HCT116 (cell line): ENCODE data around the gene ANKRD6. TPM values are rescaled to one million over a fixed set of nuclear protein-coding genes. Genes with fewer than 3 reads are reported as not detected.

ENCODE experiments used
- ATAC-seq: fragments of 200-7000 bp; cut with Tn5 transposase; 2 replicates; pipeline ENCODE4 v1.9.1; 2020; ENCODE audit warnings: mild to moderate bottlenecking, moderate library complexity
- BruUV-seq: library from RNA; stranded (reverse); fragments of 400-500 nt; replicated peaks from 2 replicates; lab custom pipeline; 2021; lab: Mats Ljungman, UMichigan
- CTCF ChIA-PET: fragments of 300-600 bp; sonication (Branson Sonifier 250); formaldehyde crosslinking; loops from one replicate; lab custom pipeline; 2021; ENCODE audit warnings: antibody characterized with exemption; lab: Charles Lee
- POLR2A ChIA-PET: fragments of 300-600, 350-600 bp; sonication (Branson Sonifier 250); formaldehyde crosslinking; loops from one replicate; lab custom pipeline; 2021; ENCODE audit warnings: antibody characterized with exemption; lab: Charles Lee
- RAD21 ChIA-PET, 2 experiments: fragments of 300-600 bp; sonication (Branson Sonifier 250); formaldehyde crosslinking; loops; one replicate each; lab custom pipeline; 2023; ENCODE audit warnings: low total read pairs in 2 of 2; ENCODE audit not compliant: uncharacterized antibody in 2 of 2, unreplicated experiment in 2 of 2, low non-redundant PET in 1 of 2; lab: Charles Lee
- DNase-seq: peaks from one replicate; pipeline ENCODE4 v3.0.0-alpha.2; 2010; ENCODE audit warnings: low read depth, low spot score
- H2AFZ ChIP-seq: fragments of 200-600 bp; shearing (Covaris generic), sonication (generic); 2 replicates; pipeline ENCODE4 v1.6.1; 2017; ENCODE audit warnings: low read depth, mixed run types, mixed read lengths, antibody characterized with exemption, low read length; ENCODE audit not compliant: poor library complexity, severe bottlenecking
- H3K27ac ChIP-seq: 2 replicates; pipeline ENCODE4 v1.5.1; 2012; ENCODE audit warnings: low read depth, low read length
- H3K27me3 ChIP-seq: fragments of 200-600 bp; sonication (generic); 2 replicates; pipeline ENCODE4 v1.6.1; 2016; ENCODE audit warnings: mixed run types, low read length, mixed read lengths; ENCODE audit not compliant: insufficient read depth
- H3K36me3 ChIP-seq, 2 experiments: fragments of 200-500 bp in 1 of 2; fragments of 200-600 bp in 1 of 2; sonication (Bioruptor generic) in 1 of 2; sonication (generic) in 1 of 2; 2 replicates each; pipeline versions ENCODE4 v1.5.1 to v1.6.1; 2014 to 2016; ENCODE audit warnings: low read length in 2 of 2, inconsistent platforms in 1 of 2, mixed read lengths in 1 of 2, mixed run types in 1 of 2; ENCODE audit not compliant: insufficient read depth in 2 of 2, control insufficient read depth in 1 of 2
- H3K4me1 ChIP-seq, 2 experiments: fragments of 200-600 bp in 1 of 2; sonication (generic) in 1 of 2; 2 replicates each; pipeline versions ENCODE4 v1.5.1 to v1.6.1; 2012 to 2017; ENCODE audit warnings: low read length in 2 of 2, inconsistent platforms in 1 of 2, mild to moderate bottlenecking in 1 of 2, mixed read lengths in 1 of 2, mixed run types in 1 of 2, moderate library complexity in 1 of 2; ENCODE audit not compliant: insufficient read depth in 2 of 2, control insufficient read depth in 1 of 2
- H3K4me2 ChIP-seq: fragments of 200-600 bp; sonication (generic); 2 replicates; pipeline ENCODE4 v1.6.1; 2017; ENCODE audit warnings: mixed run types, low read length, mixed read lengths
- H3K4me3 ChIP-seq, 2 experiments: fragments of 200-600 bp in 1 of 2; sonication (generic) in 1 of 2; replicated peaks in 1 of 2; 2 replicates each; pipeline ENCODE4 v1.5.1; 2011 to 2016; ENCODE audit warnings: low read length in 2 of 2, control low read depth in 1 of 2, low read depth in 1 of 2, mild to moderate bottlenecking in 1 of 2, mixed read lengths in 1 of 2, mixed run types in 1 of 2
- H3K79me2 ChIP-seq: fragments of 200-600 bp; sonication (generic); 2 replicates; pipeline ENCODE4 v1.6.1; 2017; ENCODE audit warnings: mild to moderate bottlenecking, mixed run types, low read length, moderate library complexity, mixed read lengths; ENCODE audit not compliant: insufficient read depth
- H3K9ac ChIP-seq: fragments of 200-600 bp; sonication (generic); 2 replicates; pipeline ENCODE4 v1.6.1; 2016; ENCODE audit warnings: low read length, mixed read lengths
- H3K9me2 ChIP-seq: fragments of 200-600 bp; sonication (generic), shearing (Covaris generic); 2 replicates; pipeline ENCODE4 v1.6.1; 2017; ENCODE audit warnings: mixed run types, mild to moderate bottlenecking, moderate library complexity; ENCODE audit not compliant: insufficient read depth
- H3K9me3 ChIP-seq, 2 experiments: fragments of 200-500 bp in 1 of 2; fragments of 200-600 bp in 1 of 2; sonication (Bioruptor generic) in 1 of 2; sonication (generic) in 1 of 2; 2 replicates each; pipeline ENCODE4 v1.6.1; 2014 to 2017; ENCODE audit warnings: low read length in 2 of 2, mixed read lengths in 2 of 2, inconsistent platforms in 1 of 2, low read depth in 1 of 2, mild to moderate bottlenecking in 1 of 2, mixed run types in 1 of 2, moderate library complexity in 1 of 2; ENCODE audit not compliant: control insufficient read depth in 1 of 2, insufficient read depth in 1 of 2
- H4K20me1 ChIP-seq: fragments of 200-600 bp; sonication (generic), shearing (Covaris generic); 2 replicates; pipeline ENCODE4 v1.6.1; 2017; ENCODE audit warnings: mixed run types, mild to moderate bottlenecking, moderate library complexity; ENCODE audit not compliant: insufficient read depth
- ELF1 ChIP-seq: IDR thresholded peaks from 2 replicates; pipeline ENCODE4 v1.6.1; 2012; ENCODE audit warnings: low read depth, borderline replicate concordance
- EZH2 ChIP-seq: fragments of 200-600 bp; sonication (generic); IDR thresholded peaks from 2 replicates; pipeline ENCODE4 v1.6.1; 2017; ENCODE audit warnings: antibody characterized with exemption, mixed run types
- EZH2phosphoT487 ChIP-seq: fragments of 200-600 bp; IDR thresholded peaks from 2 replicates; pipeline ENCODE4 v1.6.1; 2018; ENCODE audit warnings: antibody characterized with exemption, borderline replicate concordance
- JUND ChIP-seq: IDR thresholded peaks from 2 replicates; pipeline ENCODE4 v1.6.1; 2012
- SP1 ChIP-seq: IDR thresholded peaks from 2 replicates; pipeline ENCODE4 v1.6.1; 2012; ENCODE audit warnings: low read depth
- SRF ChIP-seq: IDR thresholded peaks from 2 replicates; pipeline ENCODE4 v1.6.1; 2012; ENCODE audit warnings: low read depth
- YY1 ChIP-seq: IDR thresholded peaks from 2 replicates; pipeline ENCODE4 v1.6.1; 2011; ENCODE audit warnings: low read length, low read depth, moderate library complexity, mild to moderate bottlenecking; ENCODE audit not compliant: insufficient replicate concordance; ENCODE audit errors: extremely low read depth
- ZNF274 ChIP-seq: fragments of 200-500 bp; sonication (Bioruptor generic); IDR thresholded peaks from 2 replicates; pipeline ENCODE4 v1.6.1; 2014; ENCODE audit warnings: mild to moderate bottlenecking, low read depth, low read length, inconsistent platforms
- intact Hi-C: fragments of 100-400 bp; cut with micrococcal nuclease; formaldehyde crosslinking; loops from 2 replicates; pipeline ENCODE4 v1.10.0; 2022
- total RNA-seq: library from RNA; stranded (reverse); gene quantifications from one replicate; pipeline ENCODE4 v1.2.1, GENCODE V29; 2021; ENCODE audit not compliant: unreplicated experiment
- TF ChIP-seq, protein P1 (sequence below): IDR thresholded peaks from 2 replicates; pipeline ENCODE4 v1.6.1; 2011; ENCODE audit warnings: mild to moderate bottlenecking, low read length, moderate library complexity; ENCODE audit not compliant: insufficient replicate concordance; ENCODE audit errors: extremely low read depth

ANKRD6 gene
- total RNA-seq, 1 experiment from 2014 or later: 9.9 TPM

- Histone ChIP-seq H3K27ac (no peak overlapping the region), H3K27me3 (no peaks in the 10 kb centered on the region), H3K4me3 (no peak overlapping the region), H3K4me2 (no peak overlapping the region), H3K4me1 (no peaks in the 10 kb centered on the region), H3K9ac (no peak overlapping the region), H4K20me1 (no peaks in the 10 kb centered on the region), H3K79me2 (no peaks in the 10 kb centered on the region), H3K36me3 (peaks cover 56 to 60% of the 10 kb centered on the region in 2 experiments), H3K9me2 (no peaks in the 10 kb centered on the region), H2AFZ (no peak overlapping the region), H3K9me3 (no peaks in the 10 kb centered on the region)
- TF ChIP-seq, protein P1, sequence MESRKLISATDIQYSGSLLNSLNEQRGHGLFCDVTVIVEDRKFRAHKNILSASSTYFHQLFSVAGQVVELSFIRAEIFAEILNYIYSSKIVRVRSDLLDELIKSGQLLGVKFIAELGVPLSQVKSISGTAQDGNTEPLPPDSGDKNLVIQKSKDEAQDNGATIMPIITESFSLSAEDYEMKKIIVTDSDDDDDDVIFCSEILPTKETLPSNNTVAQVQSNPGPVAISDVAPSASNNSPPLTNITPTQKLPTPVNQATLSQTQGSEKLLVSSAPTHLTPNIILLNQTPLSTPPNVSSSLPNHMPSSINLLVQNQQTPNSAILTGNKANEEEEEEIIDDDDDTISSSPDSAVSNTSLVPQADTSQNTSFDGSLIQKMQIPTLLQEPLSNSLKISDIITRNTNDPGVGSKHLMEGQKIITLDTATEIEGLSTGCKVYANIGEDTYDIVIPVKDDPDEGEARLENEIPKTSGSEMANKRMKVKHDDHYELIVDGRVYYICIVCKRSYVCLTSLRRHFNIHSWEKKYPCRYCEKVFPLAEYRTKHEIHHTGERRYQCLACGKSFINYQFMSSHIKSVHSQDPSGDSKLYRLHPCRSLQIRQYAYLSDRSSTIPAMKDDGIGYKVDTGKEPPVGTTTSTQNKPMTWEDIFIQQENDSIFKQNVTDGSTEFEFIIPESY: no peak
- TF ChIP-seq SP1: no peak
- TF ChIP-seq EZH2: no peak
- no peak for TF ChIP-seq EZH2phosphoT487
- intact Hi-C loops: no loop called here
- no TSS peak for BruUV-seq
- CTCF ChIA-PET: no interaction called here
- ATAC-seq (no peak), DNase-seq (no peak)
- RAD21 ChIA-PET: no interaction called here
- POLR2A ChIA-PET: no interaction called here
Measured at GRCh38 chr6:89655122-89655521, 222.2 kb downstream of the ANKRD6 start.

- intact Hi-C loops: no loop called here
- H4K20me1 ChIP-seq: no peaks in the 10 kb centered on the region
- H3K79me2 ChIP-seq: no peaks in the 10 kb centered on the region
- RAD21 ChIA-PET: no interaction called here
- TF ChIP-seq, protein P1: no peak
- TF ChIP-seq ELF1 (no peak), JUND (no peak), SRF (no peak), EZH2 (no peak), YY1 (no peak), ZNF274 (no peak)
- no peak overlapping the region for H3K4me2 ChIP-seq
- no peak overlapping the region for H2AFZ ChIP-seq
- H3K9me2 ChIP-seq: no peaks in the 10 kb centered on the region
- ATAC-seq (no peak), DNase-seq (no peak)
- H3K36me3 ChIP-seq: peaks cover 56 to 62% of the 10 kb centered on the region in 2 experiments
- H3K27ac ChIP-seq: no peak overlapping the region
- no TSS peak for BruUV-seq
- POLR2A ChIA-PET: no interaction called here
- no peaks in the 10 kb centered on the region for H3K4me1 ChIP-seq
- CTCF ChIA-PET: no interaction called here
- H3K9ac ChIP-seq: no peak overlapping the region
- H3K9me3 ChIP-seq: no peaks in the 10 kb centered on the region
- H3K4me3 ChIP-seq: no peak overlapping the region
- no peaks in the 10 kb centered on the region for H3K27me3 ChIP-seq
Measured at GRCh38 chr6:89657445-89658158, 224.7 kb downstream of the ANKRD6 start.
